H9 (cell line): Measurements from ENCODE around the gene ATF6. TPM values are rescaled to one million over a fixed set of nuclear protein-coding genes. Genes with fewer than 3 reads are reported as not detected.
A peak's percentile ranks its signal among the peaks of the same experiment; 100 is the strongest.

Experiments
- DNase-seq: peaks from one replicate; pipeline ENCODE4 v3.0.0-alpha.2; 2017
- H2AFZ ChIP-seq: one replicate; pipeline ENCODE4 v1.6.1; 2013; ENCODE audit warnings: mild to moderate bottlenecking, low read length, control low read depth, moderate library complexity
- H2AK5ac ChIP-seq: 2 replicates; pipeline ENCODE4 v1.6.1; 2013; ENCODE audit warnings: low read length, control low read depth, mixed read lengths; ENCODE audit not compliant: insufficient read length
- H2BK120ac ChIP-seq: one replicate; pipeline ENCODE4 v1.6.1; 2013; ENCODE audit warnings: low read depth, mild to moderate bottlenecking, low read length, control low read depth, inconsistent platforms; ENCODE audit not compliant: poor library complexity, severe bottlenecking
- H2BK12ac ChIP-seq: 2 replicates; pipeline ENCODE4 v1.6.1; 2013; ENCODE audit warnings: low read length, control low read depth, mixed read lengths, low read depth; ENCODE audit not compliant: insufficient read length
- H2BK15ac ChIP-seq: 2 replicates; pipeline ENCODE4 v1.6.1; 2013; ENCODE audit warnings: low read depth, low read length, control low read depth
- H2BK20ac ChIP-seq: one replicate; pipeline ENCODE4 v1.6.1; 2013; ENCODE audit warnings: low read depth, mild to moderate bottlenecking, low read length, control low read depth, inconsistent platforms; ENCODE audit not compliant: poor library complexity, severe bottlenecking
- H2BK5ac ChIP-seq: 2 replicates; pipeline ENCODE4 v1.6.1; 2013; ENCODE audit warnings: low read length, control low read depth, mixed read lengths; ENCODE audit not compliant: insufficient read length
- H3K14ac ChIP-seq: 2 replicates; pipeline ENCODE4 v1.6.1; 2013; ENCODE audit warnings: low read length, control low read depth; ENCODE audit not compliant: insufficient read depth
- H3K18ac ChIP-seq: 2 replicates; pipeline ENCODE4 v1.6.1; 2013; ENCODE audit warnings: low read depth, mild to moderate bottlenecking, mixed read lengths, low read length, control low read depth; ENCODE audit not compliant: insufficient read length
- H3K23ac ChIP-seq: 2 replicates; pipeline ENCODE4 v1.6.1; 2013; ENCODE audit warnings: low read length, control low read depth, mixed read lengths, low read depth; ENCODE audit not compliant: insufficient read length
- H3K23me2 ChIP-seq: 2 replicates; pipeline ENCODE4 v1.6.1; 2013; ENCODE audit warnings: low read depth, mild to moderate bottlenecking, mixed read lengths, low read length, control low read depth; ENCODE audit not compliant: insufficient read length, poor library complexity, severe bottlenecking
- H3K27ac ChIP-seq: 2 replicates; pipeline ENCODE4 v1.5.1; 2013; ENCODE audit warnings: low read length, control low read depth, mixed read lengths, low read depth; ENCODE audit not compliant: insufficient read length
- H3K27me3 ChIP-seq: 2 replicates; pipeline ENCODE4 v1.6.1; 2013; ENCODE audit warnings: low read length, control low read depth, inconsistent platforms; ENCODE audit not compliant: insufficient read depth
- H3K4ac ChIP-seq: 2 replicates; pipeline ENCODE4 v1.6.1; 2013; ENCODE audit warnings: low read depth, mild to moderate bottlenecking, control low read depth, inconsistent platforms, low read length, moderate library complexity
- H3K4me1 ChIP-seq: 2 replicates; pipeline ENCODE4 v1.6.1; 2013; ENCODE audit warnings: low read length, control low read depth, inconsistent platforms; ENCODE audit not compliant: insufficient read depth
- H3K4me2 ChIP-seq: 2 replicates; pipeline ENCODE4 v1.6.1; 2013; ENCODE audit warnings: low read length, control low read depth, mixed read lengths; ENCODE audit not compliant: insufficient read length, insufficient read depth
- H3K56ac ChIP-seq: 2 replicates; pipeline ENCODE4 v1.6.1; 2013; ENCODE audit warnings: low read depth, mild to moderate bottlenecking, mixed read lengths, low read length, control low read depth; ENCODE audit not compliant: insufficient read length
- H3K79me1 ChIP-seq: 2 replicates; pipeline ENCODE4 v1.6.1; 2013; ENCODE audit warnings: low read depth, mild to moderate bottlenecking, moderate library complexity, low read length, control low read depth, inconsistent platforms; ENCODE audit not compliant: insufficient read depth, poor library complexity, severe bottlenecking
- H3K79me2 ChIP-seq: 2 replicates; pipeline ENCODE4 v1.6.1; 2013; ENCODE audit warnings: low read length, control low read depth, inconsistent platforms; ENCODE audit not compliant: insufficient read depth
- H3K9ac ChIP-seq: 2 replicates; pipeline ENCODE4 v1.6.1; 2013; ENCODE audit warnings: low read length, control low read depth, mixed read lengths; ENCODE audit not compliant: insufficient read length; ENCODE audit errors: extremely low read depth
- H3K9me3 ChIP-seq: one replicate; pipeline ENCODE4 v1.6.1; 2013; ENCODE audit warnings: low read depth, low read length, inconsistent platforms; ENCODE audit not compliant: control insufficient read depth
- H3T11ph ChIP-seq: one replicate; pipeline ENCODE4 v1.6.1; 2013; ENCODE audit warnings: mild to moderate bottlenecking, low read length, control low read depth, inconsistent platforms
- H4K20me1 ChIP-seq: one replicate; pipeline ENCODE4 v1.6.1; 2013; ENCODE audit not compliant: control insufficient read depth, insufficient read length, insufficient read depth
- H4K5ac ChIP-seq: 2 replicates; pipeline ENCODE4 v1.6.1; 2013; ENCODE audit warnings: low read depth, mild to moderate bottlenecking, mixed read lengths, low read length, control low read depth; ENCODE audit not compliant: insufficient read length
- H4K8ac ChIP-seq: replicated peaks from 2 replicates; pipeline ENCODE4 v1.6.1; 2013; ENCODE audit warnings: low read length, control low read depth, mixed read lengths, low read depth; ENCODE audit not compliant: insufficient read length
- H4K91ac ChIP-seq: 2 replicates; pipeline ENCODE4 v1.6.1; 2013; ENCODE audit warnings: low read depth, mild to moderate bottlenecking, moderate library complexity, mixed read lengths, low read length, control low read depth; ENCODE audit not compliant: insufficient read length
- H3K27ac Mint-ChIP-seq, 3 experiments: 2 replicates in 2 of 3; 3 replicates in 1 of 3; pipeline ENCODE4 v1.8.0; 2020 to 2021; ENCODE audit warnings: mixed read lengths in 3 of 3, mild to moderate bottlenecking in 1 of 3, moderate library complexity in 1 of 3
- H3K27me3 Mint-ChIP-seq: 2 replicates; pipeline ENCODE4 v1.8.0; 2021; ENCODE audit warnings: low read depth, mild to moderate bottlenecking, moderate library complexity, mixed read lengths
- H3K36me3 Mint-ChIP-seq, 3 experiments: 2 replicates in 2 of 3; 3 replicates in 1 of 3; pipeline ENCODE4 v1.8.0; 2020 to 2021; ENCODE audit warnings: low read depth in 3 of 3, mixed read lengths in 3 of 3; ENCODE audit not compliant: insufficient read depth in 1 of 3
- H3K4me1 Mint-ChIP-seq, 2 experiments: 2 replicates each; pipeline ENCODE4 v1.8.0; 2020; ENCODE audit warnings: mixed read lengths in 2 of 2
- H3K4me3 Mint-ChIP-seq, 2 experiments: 2 replicates in 1 of 2; 3 replicates in 1 of 2; pipeline ENCODE4 v1.8.0; 2020 to 2021; ENCODE audit warnings: mild to moderate bottlenecking in 2 of 2, mixed read lengths in 2 of 2, moderate library complexity in 1 of 2
- H3K9me3 Mint-ChIP-seq, 2 experiments: 2 replicates in 1 of 2; 3 replicates in 1 of 2; pipeline ENCODE4 v1.8.0; 2020; ENCODE audit warnings: mild to moderate bottlenecking in 2 of 2, mixed read lengths in 2 of 2, moderate library complexity in 1 of 2
- CTCF ChIP-seq: fragments of 200-600 bp; sonication (generic); conservative IDR thresholded peaks from 3 replicates; pipeline ENCODE4 v1.8.0; 2021; ENCODE audit warnings: antibody characterized with exemption, mild to moderate bottlenecking
- WGBS: extraction: QIAGEN DNeasy Blood & Tissue Kit; methylation state at CpG from one replicate; pipeline ENCODE4 v1.1.7; 2013; ENCODE audit warnings: missing lambda C conversion rate, low lambda C conversion rate, mixed read lengths; ENCODE audit not compliant: insufficient read length; ENCODE audit errors: extremely low coverage; 5-methylcytosine and 5-hydroxymethylcytosine counted together
- total RNA-seq: library from RNA; stranded (reverse); gene quantifications from 2 replicates; pipeline ENCODE4 v1.2.1, GENCODE V29; 2021

The ATF6 gene
- total RNA-seq, 1 experiment from 2014 or later, result 11.2 TPM

DNA sequence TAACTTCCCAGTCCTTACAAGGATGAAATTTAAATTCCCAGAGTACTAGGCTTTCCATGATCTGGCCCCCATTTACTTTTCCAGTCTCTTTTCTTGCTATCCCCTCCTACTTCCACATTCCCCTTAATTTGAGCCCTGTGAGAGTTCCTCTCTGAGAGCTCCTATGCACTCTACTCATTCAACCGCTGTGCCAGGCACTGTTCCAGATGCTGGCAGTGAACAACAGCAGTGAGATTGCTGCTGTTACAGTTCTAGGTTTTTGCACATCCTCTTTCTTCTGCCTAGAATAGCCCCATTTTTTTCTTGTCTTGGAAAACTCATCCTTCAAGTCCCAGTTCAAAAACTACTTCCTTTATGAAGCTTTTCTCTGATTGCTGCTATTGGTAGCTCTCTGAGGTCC is 18.8 kb downstream of the ATF6 start:
- H3K14ac ChIP-seq, result no peak overlapping the region
- H3K4ac ChIP-seq, result no peak overlapping the region
- no peak overlapping the region for H4K5ac ChIP-seq
- H3K56ac ChIP-seq, result no peak overlapping the region
- H4K91ac ChIP-seq, result no peak overlapping the region
- no peak overlapping the region for H3K4me2 ChIP-seq
- no peak overlapping the region for H2AFZ ChIP-seq
- H3K23ac ChIP-seq, result no peak overlapping the region
- no peak overlapping the region for H2BK5ac ChIP-seq
- no peak for DNase-seq
- no peak overlapping the region for H3K9ac ChIP-seq
- H3K36me3 Mint-ChIP-seq, result peaks cover 0 to 5% (median 0%) of the 10 kb centered on the region in 3 experiments; a peak in 1 of 7 replicates
- H3K4me3 Mint-ChIP-seq, result no peak overlapping the region
- no peaks in the 10 kb centered on the region for H3K9me3 Mint-ChIP-seq
- WGBS, result no CpG with 5 or more reads among the region's 1 CpG
- no peaks in the 10 kb centered on the region for H3K27me3 Mint-ChIP-seq
- H3K4me1 ChIP-seq, result no peaks in the 10 kb centered on the region
- H2BK20ac ChIP-seq, result no peak overlapping the region
- H3K79me2 ChIP-seq, result no peaks in the 10 kb centered on the region
- H3K4me1 Mint-ChIP-seq, result no peaks in the 10 kb centered on the region
- H3K23me2 ChIP-seq, result no peaks in the 10 kb centered on the region
- H2AK5ac ChIP-seq, result no peak overlapping the region
- peak overlapping the region in 1 of 3 experiments; percentile 41; a peak in 2 of 7 replicates for H3K27ac Mint-ChIP-seq
- H3K27me3 ChIP-seq, result no peaks in the 10 kb centered on the region
- H2BK12ac ChIP-seq, result no peak overlapping the region
- no peak overlapping the region for H3K18ac ChIP-seq
- no peaks in the 10 kb centered on the region for H3K79me1 ChIP-seq
- no peak overlapping the region for H4K8ac ChIP-seq
- H3T11ph ChIP-seq, result no peak overlapping the region
- no peaks in the 10 kb centered on the region for H3K9me3 ChIP-seq
- H2BK15ac ChIP-seq, result no peak overlapping the region
- no peak overlapping the region for H3K27ac ChIP-seq
- H4K20me1 ChIP-seq, result no peaks in the 10 kb centered on the region
- H2BK120ac ChIP-seq, result no peak overlapping the region
- no peak for TF ChIP-seq CTCF
